ENCODE results near the gene RECQL5.
"Not testable (repeated sequence)": the region's sequence is repeated elsewhere in the genome, so short reads cannot be mapped to it uniquely, and the experiment has no call there.

Gene RECQL5

GRCh38 chr17:75595284-75595919 is 71.6 kb downstream of the RECQL5 start:
- H3K4me1 ChIP-seq (ENCODE audit: low read length): no peaks in the 10 kb centered on the region
- H2AFZ ChIP-seq (ENCODE audit: low read depth, low read length): no peak overlapping the region
- TF ChIP-seq, protein P1, sequence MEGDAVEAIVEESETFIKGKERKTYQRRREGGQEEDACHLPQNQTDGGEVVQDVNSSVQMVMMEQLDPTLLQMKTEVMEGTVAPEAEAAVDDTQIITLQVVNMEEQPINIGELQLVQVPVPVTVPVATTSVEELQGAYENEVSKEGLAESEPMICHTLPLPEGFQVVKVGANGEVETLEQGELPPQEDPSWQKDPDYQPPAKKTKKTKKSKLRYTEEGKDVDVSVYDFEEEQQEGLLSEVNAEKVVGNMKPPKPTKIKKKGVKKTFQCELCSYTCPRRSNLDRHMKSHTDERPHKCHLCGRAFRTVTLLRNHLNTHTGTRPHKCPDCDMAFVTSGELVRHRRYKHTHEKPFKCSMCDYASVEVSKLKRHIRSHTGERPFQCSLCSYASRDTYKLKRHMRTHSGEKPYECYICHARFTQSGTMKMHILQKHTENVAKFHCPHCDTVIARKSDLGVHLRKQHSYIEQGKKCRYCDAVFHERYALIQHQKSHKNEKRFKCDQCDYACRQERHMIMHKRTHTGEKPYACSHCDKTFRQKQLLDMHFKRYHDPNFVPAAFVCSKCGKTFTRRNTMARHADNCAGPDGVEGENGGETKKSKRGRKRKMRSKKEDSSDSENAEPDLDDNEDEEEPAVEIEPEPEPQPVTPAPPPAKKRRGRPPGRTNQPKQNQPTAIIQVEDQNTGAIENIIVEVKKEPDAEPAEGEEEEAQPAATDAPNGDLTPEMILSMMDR (IDR thresholded peaks at IDR 0.05; ENCODE audit: low read depth, low read length): no peak
- TF ChIP-seq EZH2phosphoT487 (IDR thresholded peaks at IDR 0.05; ENCODE audit: low read depth): no peak
- no peaks in the 10 kb centered on the region for H4K20me1 ChIP-seq (ENCODE audit: insufficient read depth, low read length)
- H3K4me2 ChIP-seq (ENCODE audit: low read length): no peak overlapping the region
- H3K9me3 ChIP-seq (ENCODE audit: insufficient read depth, low read length): no peaks in the 10 kb centered on the region
- peaks cover 11% of the 10 kb centered on the region for H3K27me3 ChIP-seq (ENCODE audit: low read depth, low read length)
- H3K9ac ChIP-seq (ENCODE audit: low read length): no peak overlapping the region
- H3K4me3 ChIP-seq (ENCODE audit: low read length): no peak overlapping the region
- H3K79me2 ChIP-seq (ENCODE audit: low read length): no peaks in the 10 kb centered on the region
- no peaks in the 10 kb centered on the region for H3K36me3 ChIP-seq (replicated peaks; ENCODE audit: low read depth, low read length)
- no peak overlapping the region for H3K27ac ChIP-seq (ENCODE audit: low read length)

- H3K4me3 ChIP-seq (ENCODE audit: low read length): no peak overlapping the region
- no peak overlapping the region for H3K4me2 ChIP-seq (ENCODE audit: low read length)
- TF ChIP-seq EZH2phosphoT487 (IDR thresholded peaks at IDR 0.05; ENCODE audit: low read depth): no peak
- TF ChIP-seq, protein P1 (IDR thresholded peaks at IDR 0.05; ENCODE audit: low read depth, low read length): no peak
- no peaks in the 10 kb centered on the region for H3K36me3 ChIP-seq (replicated peaks; ENCODE audit: low read depth, low read length)
- H3K27ac ChIP-seq (ENCODE audit: low read length): no peak overlapping the region
- peaks cover 13% of the 10 kb centered on the region for H3K27me3 ChIP-seq (ENCODE audit: low read depth, low read length)
- H3K79me2 ChIP-seq (ENCODE audit: low read length): no peaks in the 10 kb centered on the region
- H3K9ac ChIP-seq (ENCODE audit: low read length): no peak overlapping the region
- H4K20me1 ChIP-seq (ENCODE audit: insufficient read depth, low read length): no peaks in the 10 kb centered on the region
- H2AFZ ChIP-seq (ENCODE audit: low read depth, low read length): no peak overlapping the region
- peaks cover 3% of the 10 kb centered on the region; the same call in 1 of the 2 replicates for H3K4me1 ChIP-seq (ENCODE audit: low read length)
- H3K9me3 ChIP-seq (ENCODE audit: insufficient read depth, low read length): no peaks in the 10 kb centered on the region
These were observed 72.3 kb downstream of the RECQL5 start for GRCh38 chr17:75594499-75595283.

GRCh38 chr17:75593430-75593829 is 73.5 kb downstream of the RECQL5 start:
- H3K9ac ChIP-seq (ENCODE audit: low read length); H3K36me3 ChIP-seq (replicated peaks; ENCODE audit: low read depth, low read length); H2AFZ ChIP-seq (ENCODE audit: low read depth, low read length); H3K4me1 ChIP-seq (ENCODE audit: low read length); H3K27ac ChIP-seq (ENCODE audit: low read length); H3K79me2 ChIP-seq (ENCODE audit: low read length); H3K9me3 ChIP-seq (ENCODE audit: insufficient read depth, low read length); H3K4me2 ChIP-seq (ENCODE audit: low read length); H4K20me1 ChIP-seq (ENCODE audit: insufficient read depth, low read length); H3K4me3 ChIP-seq (ENCODE audit: low read length): not testable (repeated sequence)
- H3K27me3 ChIP-seq (ENCODE audit: low read depth, low read length): peaks cover 13% of the 10 kb centered on the region

GRCh38 chr17:75592348-75593020 is 74.5 kb downstream of the RECQL5 start:
- no peaks in the 10 kb centered on the region for H3K9me3 ChIP-seq (ENCODE audit: insufficient read depth, low read length)
- peaks cover 3% of the 10 kb centered on the region; the same call in 1 of the 2 replicates for H3K4me1 ChIP-seq (ENCODE audit: low read length)
- no peak overlapping the region for H2AFZ ChIP-seq (ENCODE audit: low read depth, low read length)
- no peak overlapping the region for H3K27ac ChIP-seq (ENCODE audit: low read length)
- H3K27me3 ChIP-seq (ENCODE audit: low read depth, low read length): peaks cover 13% of the 10 kb centered on the region
- H3K79me2 ChIP-seq (ENCODE audit: low read length): no peaks in the 10 kb centered on the region
- no peak overlapping the region for H3K4me3 ChIP-seq (ENCODE audit: low read length)
- no peaks in the 10 kb centered on the region for H3K36me3 ChIP-seq (replicated peaks; ENCODE audit: low read depth, low read length)
- no peak for TF ChIP-seq EZH2phosphoT487 (IDR thresholded peaks at IDR 0.05; ENCODE audit: low read depth)
- TF ChIP-seq, protein P1 (IDR thresholded peaks at IDR 0.05; ENCODE audit: low read depth, low read length): no peak
- no peak overlapping the region for H3K4me2 ChIP-seq (ENCODE audit: low read length)
- H4K20me1 ChIP-seq (ENCODE audit: insufficient read depth, low read length): no peaks in the 10 kb centered on the region
- H3K9ac ChIP-seq (ENCODE audit: low read length): no peak overlapping the region
